Activated CD4-positive, alpha-beta T cell treated with anti-CD3 and anti-CD28 coated beads for 24 hours (primary cell): ENCODE measurements around the gene DECR2.

Source experiments
- DNase-seq, 2 donors: peaks; one replicate each; pipeline ENCODE4 v3.0.0-alpha.2; 2020; ENCODE audit warnings: low read depth in 2 of 2

Gene DECR2

DNA sequence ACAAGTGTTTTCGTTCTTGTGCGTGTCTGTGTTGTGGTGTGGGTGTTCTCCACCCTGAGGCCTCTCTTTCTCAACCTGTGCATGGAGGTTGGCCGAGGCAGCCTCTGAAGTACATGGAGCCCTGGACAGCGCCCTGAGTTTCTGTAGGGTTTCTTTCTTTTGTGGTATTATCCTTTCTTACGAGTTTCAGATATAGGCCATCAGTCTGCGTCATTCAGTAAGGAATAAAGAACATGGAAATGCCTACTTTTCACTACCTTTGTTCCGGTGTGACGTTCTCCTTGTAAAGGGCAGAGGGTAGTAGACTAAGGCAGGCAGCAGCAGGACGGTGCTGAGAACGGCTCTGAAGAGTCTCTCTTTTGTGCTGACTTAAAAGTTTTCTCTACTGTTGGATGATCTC, 42.3 kb downstream of the DECR2 start:
- no peak for DNase-seq

- DNase-seq: no peak
Measured at GRCh38 chr16:445566-445965, 43.9 kb downstream of the DECR2 start.

DNA sequence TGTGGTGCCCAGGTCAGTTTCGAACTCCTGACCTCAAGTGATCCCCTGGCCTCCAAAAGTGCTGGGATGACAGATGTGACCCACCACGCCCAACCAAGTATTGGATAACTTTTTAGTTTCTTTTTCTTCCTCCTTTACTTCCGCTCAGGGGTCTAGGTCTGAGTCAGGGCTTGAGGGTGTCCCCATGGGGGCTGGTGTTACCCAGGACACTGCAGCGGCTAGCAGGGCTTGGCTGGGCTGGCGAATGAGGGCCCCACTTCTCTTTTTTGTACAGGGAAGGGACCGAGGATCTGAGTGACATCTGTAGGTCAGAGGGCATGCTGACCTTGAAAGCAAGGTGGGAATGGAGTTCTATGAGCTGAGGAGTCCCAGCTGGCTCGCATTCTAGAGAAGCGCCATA, 48.7 kb downstream of the DECR2 start:
- no peak for DNase-seq

GRCh38 chr16:450785-451512, 49.3 kb downstream of the DECR2 start:
- no peak for DNase-seq

GRCh38 chr16:454397-454940, 52.8 kb downstream of the DECR2 start:
- no peak for DNase-seq

DNA sequence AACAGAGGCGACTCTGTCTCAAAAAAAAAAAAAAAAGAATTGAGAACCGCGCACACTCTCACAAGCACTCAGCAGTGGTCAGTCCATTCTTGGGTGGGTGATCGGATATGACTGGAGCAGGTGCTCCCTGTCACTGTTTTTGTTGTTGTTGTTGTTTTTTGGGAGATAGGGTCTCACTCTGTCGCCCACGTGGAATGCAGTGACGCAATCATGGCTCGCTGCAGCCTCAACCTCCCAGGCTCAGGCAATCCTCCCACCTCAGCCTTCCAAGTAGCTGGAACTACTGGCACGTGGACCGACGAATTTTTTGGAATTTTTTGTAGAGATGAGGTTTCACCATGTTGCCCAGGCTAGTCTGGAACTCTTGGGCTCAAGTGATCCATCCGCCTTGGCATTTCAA, 53.8 kb downstream of the DECR2 start:
- DNase-seq: no peak

DNA sequence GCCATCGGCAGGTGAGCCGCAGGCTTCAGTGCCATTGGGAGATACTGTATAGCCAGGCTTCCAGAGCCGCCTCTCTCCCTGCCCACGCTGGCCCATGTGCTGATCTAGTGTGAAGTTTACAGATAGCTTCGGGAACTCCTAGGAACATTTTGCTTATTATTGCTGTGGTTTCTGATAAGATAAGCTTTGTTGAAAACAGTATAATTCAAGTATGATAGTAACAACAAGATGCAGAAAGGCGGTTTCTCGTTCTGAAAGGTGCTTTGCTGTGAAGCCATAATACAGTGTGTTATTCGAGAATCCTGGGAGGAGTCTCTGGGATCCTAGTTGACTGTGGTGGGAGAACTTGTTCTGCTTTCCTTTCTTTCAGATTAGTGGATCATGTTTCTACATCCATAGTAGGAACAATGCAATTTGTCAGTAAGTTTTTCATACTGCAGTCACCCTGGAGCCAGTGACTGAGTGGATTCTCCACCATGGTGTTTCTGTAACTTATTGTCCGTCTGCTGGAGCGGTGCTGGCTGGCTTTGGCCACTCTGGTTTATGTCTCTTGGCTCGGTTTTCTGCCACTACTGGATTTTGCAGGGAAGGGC, 55.3 kb downstream of the DECR2 start:
- no peak for DNase-seq

DNA sequence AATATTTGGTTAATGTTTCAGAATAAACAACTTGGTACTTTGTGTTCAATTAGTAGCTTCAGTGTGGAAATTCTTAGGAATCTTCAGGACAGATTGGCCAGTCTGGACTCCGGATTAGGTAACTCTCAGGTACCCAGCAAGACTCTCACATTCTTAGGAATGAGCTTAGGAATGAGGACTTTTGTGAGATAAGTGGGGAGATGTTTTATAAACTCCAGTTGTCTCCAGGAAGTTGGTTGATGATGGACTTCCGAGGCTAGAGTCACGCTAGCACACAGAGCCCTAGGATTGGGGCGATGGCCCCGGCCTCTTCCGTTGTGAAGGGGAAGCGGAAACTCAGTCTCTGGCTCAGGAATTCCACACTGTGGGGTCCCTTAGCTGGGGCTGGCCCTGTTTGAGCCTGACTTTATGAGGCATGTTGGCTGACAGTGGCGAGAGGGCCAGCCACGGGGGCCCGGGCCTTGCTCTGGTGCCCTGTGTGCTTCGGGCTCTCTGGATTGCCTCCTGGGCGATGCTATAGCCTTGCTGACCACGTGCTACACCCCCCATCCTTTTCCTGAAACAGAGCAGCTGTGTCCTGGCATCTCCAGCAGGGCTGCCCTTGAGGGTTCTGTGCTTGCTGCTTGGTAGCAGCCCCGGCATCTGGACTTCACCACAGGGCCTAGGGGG, 56.2 kb downstream of the DECR2 start:
- no peak for DNase-seq

DNA sequence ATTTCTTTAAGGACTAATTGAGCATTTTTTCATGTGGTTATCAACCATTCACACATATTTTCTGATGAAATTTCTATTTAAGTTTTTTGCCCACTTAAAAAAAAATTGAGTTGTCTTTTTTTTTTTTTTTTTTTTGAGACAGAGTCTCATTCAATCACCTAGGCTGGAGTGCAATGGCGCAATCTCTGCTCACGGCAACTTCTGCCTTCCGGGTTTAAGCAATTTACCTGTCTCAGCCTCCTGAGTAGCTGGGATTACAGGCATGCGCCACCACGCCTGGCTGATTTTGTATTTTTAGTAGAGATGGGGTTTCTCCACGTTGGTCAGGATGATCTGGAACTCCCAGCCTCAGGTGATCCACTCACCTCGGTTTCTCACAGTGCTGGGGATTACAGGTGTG, 58.1 kb downstream of the DECR2 start:
- no peak for DNase-seq

- no peak for DNase-seq
Measured at GRCh38 chr16:460787-461186, 59.1 kb downstream of the DECR2 start.
